Activated naive CD4-positive, alpha-beta T cell treated with anti-CD3 and anti-CD28 coated beads, Interleukin-2, amount 50 U/mL, for 72 hours (primary cell): ENCODE results near the gene RNF150. TPM values are rescaled to one million over a fixed set of nuclear protein-coding genes. Genes with fewer than 3 reads are reported as not detected.

Source experiments
- ATAC-seq, 2 donors: fragments of 150-1000 bp; cut with Tn5 transposase; 2 replicates each; pipeline ENCODE4 v1.10.0; 2021; ENCODE audit warnings: mild to moderate bottlenecking in 2 of 2, moderate library complexity in 2 of 2
- DNase-seq, 2 donors: peaks; one replicate each; pipeline ENCODE4 v3.0.0; 2021 to 2022; ENCODE audit warnings: low spot score in 2 of 2
- H3K27ac Mint-ChIP-seq, 2 donors: one replicate each; pipeline ENCODE4 v1.8.0; 2022; ENCODE audit warnings: mild to moderate bottlenecking in 2 of 2, mixed read lengths in 2 of 2
- H3K36me3 Mint-ChIP-seq, 2 donors: one replicate each; pipeline ENCODE4 v1.8.0; 2022; ENCODE audit warnings: mixed read lengths in 2 of 2
- H3K9me3 Mint-ChIP-seq, 2 donors: one replicate each; pipeline ENCODE4 v1.8.0; 2022; ENCODE audit warnings: mixed read lengths in 2 of 2
- total RNA-seq, 2 donors: library from RNA; stranded (reverse); gene quantifications; one replicate each; pipeline ENCODE4 v1.2.3, GENCODE V29; 2022

The RNF150 gene
- total RNA-seq, 2 donors from 2014 or later, result 0.08 TPM; not detected in 1

DNA sequence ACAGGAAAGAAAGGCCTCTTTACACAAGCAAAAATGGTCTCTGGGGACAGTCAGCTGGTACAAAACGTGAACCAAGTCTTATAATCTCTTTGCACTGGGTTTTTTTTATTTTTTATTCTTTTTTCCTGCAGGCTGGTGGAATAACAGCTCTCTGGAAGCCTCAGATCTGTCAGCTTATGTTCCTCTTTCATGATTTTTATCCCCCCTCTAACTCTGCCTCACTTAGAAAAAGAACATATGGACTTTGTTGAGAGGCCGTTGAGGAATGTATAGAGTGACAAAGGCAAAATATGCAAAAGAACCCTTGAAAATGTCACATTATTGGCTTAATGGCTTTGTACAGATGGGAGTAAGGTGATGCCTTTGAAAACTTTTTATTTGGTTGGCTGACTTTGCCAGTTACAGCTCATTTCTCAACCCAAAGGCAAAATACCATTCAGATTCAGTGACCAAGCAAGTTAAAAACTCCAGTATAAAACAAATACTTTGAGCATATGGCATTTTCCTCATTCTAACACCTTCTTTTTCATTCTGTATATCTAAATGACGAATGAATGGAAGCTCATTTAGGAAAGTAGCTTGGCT is 111.1 kb downstream of the RNF150 start:
- Mint-ChIP-seq H3K9me3 (no peaks in the 10 kb centered on the region), H3K27ac (no peak overlapping the region), H3K36me3 (no peaks in the 10 kb centered on the region)
- ATAC-seq (no peak), DNase-seq (no peak)

DNA sequence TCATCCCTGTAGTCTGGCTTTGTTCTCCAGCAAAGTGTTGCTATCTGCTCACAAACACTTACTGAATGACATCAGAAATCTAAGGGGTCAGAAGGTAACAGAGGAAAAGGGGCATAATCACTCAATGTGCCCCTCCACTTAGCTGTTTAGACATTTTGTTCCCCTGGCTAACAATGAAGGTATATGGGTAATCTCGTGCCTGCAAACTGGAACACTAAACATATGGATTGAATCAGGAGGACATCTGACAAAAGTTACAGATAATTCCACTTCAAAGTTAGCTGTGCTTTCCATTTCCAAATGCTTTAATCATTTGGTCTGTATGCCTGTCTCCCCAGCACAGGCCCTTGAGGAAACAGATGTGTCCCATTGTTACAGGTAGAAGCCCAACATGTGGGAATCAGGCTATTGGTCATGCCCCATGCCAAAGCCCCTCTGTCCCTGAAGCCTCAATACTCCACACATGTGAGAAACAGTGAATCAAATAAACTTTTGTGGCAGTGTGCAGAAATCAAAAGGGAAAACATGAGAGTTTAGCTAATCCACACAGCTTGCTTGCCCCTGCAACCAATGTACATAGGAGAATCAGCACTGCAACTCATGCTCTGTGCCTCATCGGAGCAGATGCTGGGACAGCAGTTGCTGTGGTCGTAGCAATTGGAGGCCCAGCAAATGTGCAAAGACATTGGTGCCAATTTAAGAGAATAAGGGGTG is 111.7 kb downstream of the RNF150 start:
- no peak overlapping the region for H3K27ac Mint-ChIP-seq
- ATAC-seq (no peak), DNase-seq (no peak)
- no peaks in the 10 kb centered on the region for H3K9me3 Mint-ChIP-seq
- no peaks in the 10 kb centered on the region for H3K36me3 Mint-ChIP-seq

DNA sequence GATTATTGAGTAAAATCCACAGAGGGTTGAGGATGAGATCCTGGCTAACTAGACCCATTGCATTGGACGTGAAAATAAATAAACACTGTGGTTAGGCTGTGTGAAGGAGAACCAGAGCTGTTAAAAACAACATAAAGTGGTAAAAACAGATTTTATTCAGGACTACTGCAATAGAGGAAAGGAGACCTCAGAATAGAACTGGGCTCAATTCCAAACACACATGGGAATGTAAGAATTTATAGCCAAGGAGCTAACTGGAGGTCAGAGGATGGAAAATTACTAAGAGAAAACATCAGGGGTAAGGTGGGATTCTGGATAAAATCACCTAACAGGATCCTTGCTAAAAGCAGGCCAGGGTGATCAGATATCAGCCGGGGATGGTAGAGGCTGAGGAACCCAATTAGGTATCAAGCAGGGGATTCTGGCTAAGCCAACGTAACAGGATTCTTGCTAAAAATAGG is 112.4 kb downstream of the RNF150 start:
- ATAC-seq (no peak), DNase-seq (no peak)
- Mint-ChIP-seq H3K27ac (no peak overlapping the region), H3K36me3 (no peaks in the 10 kb centered on the region), H3K9me3 (no peaks in the 10 kb centered on the region)

DNA sequence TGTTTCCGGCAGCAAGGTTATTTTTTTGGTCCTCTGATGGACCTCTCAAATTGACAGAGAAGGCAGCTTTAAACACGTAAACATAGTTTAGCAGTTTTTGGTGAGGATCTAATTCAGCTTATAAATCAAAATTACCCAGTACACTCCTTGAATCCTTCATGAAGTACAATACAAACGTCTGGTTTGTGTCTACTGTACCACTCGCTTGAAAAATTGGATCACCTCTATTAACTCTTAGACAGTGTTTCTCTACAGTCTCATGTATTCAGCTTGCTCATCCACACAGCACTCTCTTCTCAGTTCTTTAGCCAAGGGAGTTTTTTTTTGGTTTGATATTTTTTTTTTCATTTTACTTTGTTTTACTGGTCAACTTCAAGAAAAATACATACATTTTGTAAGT is 113.5 kb downstream of the RNF150 start:
- Mint-ChIP-seq H3K9me3 (no peaks in the 10 kb centered on the region), H3K36me3 (no peaks in the 10 kb centered on the region), H3K27ac (no peak overlapping the region)
- no peak for ATAC-seq
- DNase-seq, result no peak

DNA sequence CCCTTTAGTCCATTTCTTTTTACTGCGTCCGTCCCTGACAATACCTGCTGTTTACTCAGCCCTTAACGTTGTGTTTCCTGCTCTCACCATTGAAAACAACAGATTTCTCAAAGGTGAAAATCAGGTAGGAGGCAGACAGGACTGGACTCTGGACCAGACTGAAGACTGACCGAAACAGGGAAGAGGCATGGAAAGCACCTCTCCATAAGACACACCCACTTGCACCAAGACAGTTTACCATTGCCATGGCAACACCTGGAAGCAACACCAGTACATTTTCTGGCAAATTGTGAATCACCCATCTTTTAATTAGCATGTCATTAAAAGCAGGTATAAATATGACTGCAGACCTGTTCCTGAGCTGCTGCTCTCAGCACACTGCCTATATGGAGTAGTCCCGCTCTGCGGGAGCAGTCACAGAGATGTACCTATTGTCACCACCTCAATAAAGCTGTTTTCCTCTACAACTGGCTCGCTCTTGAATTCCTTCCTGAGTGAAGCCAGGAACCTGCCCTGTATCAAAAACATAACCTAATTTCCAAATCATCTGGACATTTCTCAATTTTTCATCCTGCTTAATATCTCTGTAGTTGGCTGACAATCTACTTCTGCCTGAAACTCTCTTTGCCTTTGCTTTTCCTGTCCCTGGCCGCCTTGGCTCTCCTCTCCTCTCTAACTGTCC is 117.0 kb downstream of the RNF150 start:
- Mint-ChIP-seq H3K9me3 (no peaks in the 10 kb centered on the region), H3K36me3 (no peaks in the 10 kb centered on the region), H3K27ac (no peak overlapping the region)
- DNase-seq (no peak), ATAC-seq (no peak)

DNA sequence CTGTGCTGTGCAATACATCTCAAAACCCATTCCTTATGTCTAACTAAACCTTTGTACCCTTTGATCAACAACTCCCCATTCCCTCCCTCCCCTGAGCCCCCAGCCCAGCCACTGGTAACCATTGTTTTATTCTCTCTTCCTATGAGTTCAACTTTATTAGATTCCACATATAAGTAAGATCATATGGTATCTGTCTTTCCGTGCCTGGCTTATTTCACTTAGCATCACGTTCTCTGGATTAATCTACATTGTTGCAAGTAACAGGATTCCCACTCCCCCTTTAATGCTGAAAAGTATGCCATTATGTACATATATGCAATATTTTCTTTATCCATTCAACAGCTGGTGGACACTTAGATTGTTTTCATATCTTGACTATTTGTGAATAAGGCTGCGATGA is 119.4 kb downstream of the RNF150 start:
- Mint-ChIP-seq H3K9me3 (no peaks in the 10 kb centered on the region), H3K27ac (no peak overlapping the region), H3K36me3 (no peaks in the 10 kb centered on the region)
- ATAC-seq (no peak), DNase-seq (no peak)

DNA sequence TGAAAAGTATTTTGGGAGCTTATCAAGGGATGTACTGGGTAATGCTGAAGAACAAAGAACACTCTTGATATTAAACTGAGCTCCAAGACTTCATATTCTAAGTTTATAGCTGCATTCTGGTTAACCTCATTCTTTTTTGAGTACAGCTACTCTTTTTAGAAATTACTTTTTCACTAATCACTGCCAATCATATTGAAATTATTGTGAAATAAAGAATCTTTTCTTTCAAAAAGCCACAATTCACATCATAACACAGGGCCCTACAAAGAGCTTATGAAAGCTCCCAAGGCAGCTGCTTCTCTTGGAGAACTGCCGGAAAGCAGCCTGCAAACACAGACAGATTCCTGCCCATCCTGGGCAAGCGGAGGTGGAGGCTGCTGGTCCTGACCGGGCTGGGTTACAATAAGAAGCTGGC is 121.4 kb downstream of the RNF150 start:
- ATAC-seq (no peak), DNase-seq (no peak)
- H3K36me3 Mint-ChIP-seq, result no peaks in the 10 kb centered on the region
- no peak overlapping the region for H3K27ac Mint-ChIP-seq
- no peaks in the 10 kb centered on the region for H3K9me3 Mint-ChIP-seq

DNA sequence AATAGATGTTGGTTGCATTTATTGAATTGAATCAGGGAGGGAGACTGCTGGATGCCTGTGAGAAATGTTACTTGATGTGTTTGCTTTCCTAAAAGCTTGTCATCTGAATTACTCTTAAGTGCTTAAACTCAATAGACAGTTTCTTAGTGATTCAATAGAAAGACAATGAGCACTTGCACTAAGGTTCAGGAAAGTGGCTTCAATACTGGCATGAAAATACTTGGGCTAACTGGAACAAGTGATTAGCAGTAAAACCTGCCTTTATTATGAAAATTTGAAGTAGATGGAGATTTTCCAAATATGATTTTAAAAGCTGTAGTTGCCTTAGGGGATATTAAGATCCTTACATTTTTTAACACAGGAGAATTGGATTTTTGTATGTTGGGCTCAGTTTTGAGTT is 123.3 kb downstream of the RNF150 start:
- no peak overlapping the region for H3K27ac Mint-ChIP-seq
- H3K36me3 Mint-ChIP-seq, result no peaks in the 10 kb centered on the region
- no peak for ATAC-seq
- no peaks in the 10 kb centered on the region for H3K9me3 Mint-ChIP-seq
- DNase-seq, result no peak

DNA sequence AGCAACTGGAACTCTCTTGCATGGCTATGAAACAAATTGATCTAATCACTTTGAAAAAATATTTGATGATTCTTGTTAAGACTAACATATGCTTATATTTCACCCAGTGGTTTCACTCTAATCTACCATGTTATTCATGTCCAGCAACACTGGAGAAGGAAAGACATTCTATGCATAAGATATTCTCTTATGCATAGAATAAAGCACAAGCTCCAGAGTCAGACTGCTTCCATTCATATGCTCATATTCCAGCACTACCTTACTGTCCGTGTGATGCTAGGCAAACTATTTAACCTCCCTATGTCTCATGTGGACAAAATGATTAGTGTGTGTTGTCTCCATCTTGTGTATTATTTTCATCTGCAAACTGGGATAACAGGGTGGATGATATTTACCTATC is 124.1 kb downstream of the RNF150 start:
- ATAC-seq (no peak), DNase-seq (no peak)
- Mint-ChIP-seq H3K36me3 (no peaks in the 10 kb centered on the region), H3K27ac (no peak overlapping the region), H3K9me3 (no peaks in the 10 kb centered on the region)

DNA sequence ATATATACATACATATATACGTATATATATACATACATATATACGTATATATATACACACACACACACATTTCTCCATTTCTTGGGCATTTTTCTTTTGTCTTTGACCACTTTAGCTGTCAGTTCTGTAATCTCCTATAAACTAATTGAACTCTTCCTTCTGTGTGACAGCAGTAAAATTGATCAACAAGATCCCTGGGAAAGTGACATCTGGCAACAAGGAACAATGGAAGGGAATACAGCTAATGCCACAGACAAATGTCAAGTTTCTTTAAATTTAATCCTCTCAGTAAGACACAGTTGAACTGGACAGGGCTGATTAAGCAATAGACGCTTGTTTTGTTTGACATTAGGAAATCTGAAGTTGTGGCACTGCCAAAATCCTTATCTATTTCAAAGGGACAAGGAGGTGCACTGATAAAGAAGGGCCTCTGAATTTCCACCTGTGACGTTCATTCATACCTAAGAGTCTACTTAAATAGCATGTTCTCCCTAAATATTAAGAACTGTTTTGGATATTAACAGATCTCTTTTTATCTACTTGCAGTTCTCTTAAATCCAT is 126.9 kb downstream of the RNF150 start:
- no peak for DNase-seq
- ATAC-seq, result no peak
- Mint-ChIP-seq H3K36me3 (no peaks in the 10 kb centered on the region), H3K27ac (no peak overlapping the region), H3K9me3 (no peaks in the 10 kb centered on the region)

DNA sequence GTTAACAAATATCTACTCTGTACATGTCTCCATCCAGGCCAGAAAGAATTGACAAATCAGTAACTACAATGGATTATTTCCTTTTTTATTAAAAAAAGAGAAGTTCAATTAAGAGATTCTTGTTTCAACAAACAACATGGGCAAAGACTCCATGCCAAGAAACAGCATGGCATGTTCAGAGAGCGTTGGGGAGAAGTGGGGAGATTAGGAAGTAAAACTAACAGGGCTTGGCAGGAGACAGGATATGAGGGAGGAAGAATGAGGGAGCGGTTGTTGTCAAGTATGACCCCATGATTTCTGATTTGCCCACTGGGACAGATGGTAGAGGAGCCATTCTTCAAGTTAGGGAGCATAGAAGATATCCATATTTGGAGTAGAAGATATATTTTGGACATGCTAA is 128.4 kb downstream of the RNF150 start:
- ATAC-seq, result no peak
- Mint-ChIP-seq H3K36me3 (no peaks in the 10 kb centered on the region), H3K9me3 (no peaks in the 10 kb centered on the region), H3K27ac (no peak overlapping the region)
- DNase-seq, result no peak

DNA sequence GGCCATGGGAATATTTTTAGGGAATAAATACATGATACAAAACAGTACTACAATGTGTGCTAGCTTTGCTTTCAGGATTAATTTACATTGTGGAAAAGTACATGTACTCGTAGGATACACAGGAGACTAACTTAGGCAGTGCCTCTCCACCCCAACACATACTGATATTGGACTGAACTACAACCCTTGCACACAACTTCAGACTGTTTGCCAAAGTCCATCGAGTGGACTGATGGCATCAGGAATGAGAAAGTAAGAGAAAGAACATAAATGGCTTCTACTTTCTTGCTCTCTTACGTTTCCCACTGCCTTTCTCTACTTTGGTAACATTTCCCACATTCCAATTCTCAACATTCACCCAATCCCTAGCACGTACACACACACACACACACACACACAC is 130.1 kb downstream of the RNF150 start:
- no peak overlapping the region for H3K27ac Mint-ChIP-seq
- ATAC-seq, result no peak

DNA sequence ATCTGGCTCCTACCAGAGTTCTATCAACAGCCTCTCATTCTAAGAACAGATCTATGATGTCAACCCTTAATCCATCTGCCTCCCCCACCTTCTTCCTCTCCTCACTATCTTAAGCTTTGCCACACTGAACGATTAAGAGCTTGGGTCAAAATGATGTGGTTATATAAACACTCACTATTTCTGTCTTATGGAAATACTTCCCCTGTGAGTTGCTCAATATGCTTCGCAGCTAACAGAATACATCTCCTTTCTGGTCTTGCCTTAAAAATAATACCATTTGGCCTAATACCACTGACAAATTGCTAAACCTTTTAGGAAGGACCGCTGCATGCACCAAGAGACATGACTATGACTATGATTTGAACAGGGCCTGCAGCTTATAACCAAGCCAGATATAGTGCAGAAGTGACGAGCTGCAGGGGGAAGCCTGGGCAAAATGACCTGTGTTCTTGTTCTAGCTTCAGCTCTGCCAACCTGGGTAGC is 130.9 kb downstream of the RNF150 start:
- Mint-ChIP-seq H3K36me3 (no peaks in the 10 kb centered on the region), H3K9me3 (no peaks in the 10 kb centered on the region), H3K27ac (no peak overlapping the region)
- ATAC-seq (no peak), DNase-seq (no peak)

More for the DNA sequence above, 130.1 kb downstream of the RNF150 start:
- DNase-seq, result no peak
- H3K36me3 Mint-ChIP-seq, result no peaks in the 10 kb centered on the region
- H3K9me3 Mint-ChIP-seq, result no peaks in the 10 kb centered on the region

DNA sequence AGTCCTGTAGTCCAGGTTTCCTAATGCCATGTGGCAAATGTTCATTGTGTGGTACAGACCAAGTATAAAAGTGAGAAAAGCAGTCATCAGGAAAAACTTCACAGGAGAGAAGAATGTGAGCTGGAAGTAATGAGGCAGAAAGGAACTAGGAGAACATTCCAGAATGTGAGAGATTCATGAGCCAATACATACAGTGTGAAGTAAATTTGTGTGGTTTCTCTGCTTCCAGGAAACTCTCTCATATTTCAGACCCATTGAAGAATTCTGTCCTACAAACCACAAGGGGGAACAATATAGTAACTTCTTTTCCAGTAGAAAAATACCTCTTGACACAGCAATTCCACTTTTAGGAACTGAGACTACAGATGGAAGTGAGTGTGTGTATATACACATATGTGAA is 136.5 kb downstream of the RNF150 start:
- H3K36me3 Mint-ChIP-seq, result no peaks in the 10 kb centered on the region
- no peak for DNase-seq
- H3K9me3 Mint-ChIP-seq, result peaks cover 0 to 4% of the 10 kb centered on the region in 2 donors
- no peak overlapping the region for H3K27ac Mint-ChIP-seq
- no peak for ATAC-seq

DNA sequence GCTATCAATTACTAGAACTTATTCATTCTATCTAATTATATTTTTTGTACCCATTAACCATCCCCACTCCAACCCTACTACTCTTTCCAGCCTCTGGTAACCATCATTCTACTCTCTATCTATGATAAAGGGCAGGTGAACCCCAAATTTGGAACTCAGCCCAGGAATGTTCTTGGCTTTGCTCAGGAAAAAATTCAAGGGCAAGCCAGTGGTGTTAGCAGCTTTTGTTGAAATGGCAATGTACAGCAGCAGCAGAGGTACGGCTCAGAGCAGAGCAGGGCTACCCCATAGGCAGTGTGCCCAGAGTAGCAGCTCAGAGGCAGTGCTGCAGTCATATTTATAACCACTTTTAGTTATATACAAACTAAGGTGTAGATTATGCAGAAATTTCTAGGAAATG is 138.2 kb downstream of the RNF150 start:
- H3K36me3 Mint-ChIP-seq, result no peaks in the 10 kb centered on the region
- H3K9me3 Mint-ChIP-seq, result peaks cover 0 to 4% of the 10 kb centered on the region in 2 donors
- no peak overlapping the region for H3K27ac Mint-ChIP-seq
- DNase-seq, result no peak
- ATAC-seq, result no peak

DNA sequence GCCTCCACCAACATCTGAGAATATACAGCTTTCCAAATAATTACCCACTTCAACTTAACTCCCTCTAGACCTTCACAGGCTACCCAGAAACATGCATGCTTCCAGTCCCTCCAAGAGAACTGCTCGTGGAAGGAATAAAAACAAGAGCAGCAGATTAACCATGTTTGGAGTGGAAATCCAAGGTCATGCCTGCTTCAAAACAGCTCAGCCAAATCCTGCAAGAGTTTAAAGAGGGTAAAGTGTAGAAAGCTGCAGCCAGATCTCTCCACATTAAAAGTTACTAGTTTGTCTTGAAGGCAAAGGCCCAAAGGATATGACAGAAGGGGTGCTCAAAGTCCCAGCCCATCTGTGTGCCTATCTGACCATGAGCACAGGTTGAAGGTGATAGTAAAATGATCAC is 139.3 kb downstream of the RNF150 start:
- DNase-seq (no peak), ATAC-seq (no peak)
- peaks cover 0 to 4% of the 10 kb centered on the region in 2 donors for H3K9me3 Mint-ChIP-seq
- H3K36me3 Mint-ChIP-seq, result no peaks in the 10 kb centered on the region
- H3K27ac Mint-ChIP-seq, result no peak overlapping the region

DNA sequence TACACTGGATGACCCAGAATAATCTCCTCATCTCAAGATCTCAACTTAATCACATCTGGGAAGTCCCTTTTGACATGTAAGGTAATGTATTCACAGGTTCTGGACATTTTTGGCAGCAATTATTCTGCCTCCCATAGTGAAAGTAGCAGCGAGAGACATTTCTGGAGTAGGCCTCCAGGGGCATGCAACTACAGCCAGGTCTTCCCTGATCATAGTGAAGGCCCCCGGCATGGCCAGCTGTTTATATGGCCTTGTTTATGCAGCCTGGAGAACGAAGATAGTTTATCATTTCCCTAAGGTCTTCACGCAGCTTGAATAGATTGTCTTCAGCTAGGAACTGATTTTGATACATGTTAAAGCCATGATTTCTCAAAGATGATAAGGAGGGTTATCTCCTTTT is 139.9 kb downstream of the RNF150 start:
- no peak for ATAC-seq
- DNase-seq, result no peak
- peaks cover 0 to 4% of the 10 kb centered on the region in 2 donors for H3K9me3 Mint-ChIP-seq
- H3K36me3 Mint-ChIP-seq, result no peaks in the 10 kb centered on the region
- H3K27ac Mint-ChIP-seq, result no peak overlapping the region
